Medulla oblongata (tissue), 1 donor: ENCODE measurements around the gene GSAP.

Experiments
- DNase-seq: peaks from one replicate; pipeline ENCODE4 v3.0.0-alpha.2; 2015; ENCODE audit errors: extremely low spot score

The GSAP gene

DNA sequence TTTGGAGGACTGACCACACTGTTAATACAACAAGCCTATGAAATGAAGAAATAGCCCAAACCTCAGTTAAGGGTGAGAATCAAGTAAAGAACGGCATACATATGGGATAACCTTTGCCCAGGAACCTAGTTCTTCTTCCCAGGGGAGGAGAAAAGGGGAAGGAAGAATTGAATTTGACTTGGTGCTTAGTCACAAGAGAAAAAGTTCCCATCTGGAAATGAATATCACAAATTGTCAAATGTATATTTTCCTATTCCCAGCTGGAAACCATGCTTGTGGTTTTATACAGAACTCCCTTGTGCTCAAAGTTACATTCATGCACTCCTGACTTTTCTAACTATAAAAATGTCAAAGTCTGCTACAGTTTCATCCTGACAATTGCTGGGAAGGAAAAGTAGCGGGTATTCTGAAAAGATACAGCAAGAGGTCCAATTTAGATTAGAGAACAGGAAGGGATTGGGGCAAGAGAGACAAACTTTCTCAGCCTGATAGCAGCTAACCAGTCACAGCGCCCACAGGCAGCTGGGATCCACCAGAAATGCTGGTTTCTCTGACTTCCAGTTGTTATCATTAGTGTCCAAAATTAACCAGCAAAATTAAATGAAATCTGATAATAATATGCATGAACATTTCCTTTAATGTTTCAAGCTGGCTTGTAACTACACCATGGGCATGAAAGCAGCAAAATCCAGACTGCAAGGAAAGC, 18.6 kb upstream of the GSAP start:
- DNase-seq = no peak

DNA sequence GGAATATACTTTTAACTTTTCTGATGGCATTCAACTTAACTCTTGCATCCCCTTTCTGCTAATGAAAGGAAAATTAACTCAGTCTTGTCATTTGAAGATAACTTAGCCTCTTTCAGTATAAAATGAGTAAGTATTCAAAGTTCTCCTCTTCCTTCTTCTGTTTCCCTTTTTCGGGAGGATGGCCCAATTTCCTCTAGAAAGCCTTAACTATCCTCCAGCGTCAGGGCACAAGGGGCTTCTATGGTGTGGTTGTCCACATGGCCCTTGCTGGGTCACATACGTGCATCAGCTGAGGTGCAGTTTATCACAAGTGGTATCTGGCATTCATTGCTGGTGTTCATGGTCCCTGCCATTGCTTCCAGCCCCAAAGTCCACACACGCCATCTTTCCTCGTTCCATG, 17.8 kb upstream of the GSAP start:
- no peak for DNase-seq

DNA sequence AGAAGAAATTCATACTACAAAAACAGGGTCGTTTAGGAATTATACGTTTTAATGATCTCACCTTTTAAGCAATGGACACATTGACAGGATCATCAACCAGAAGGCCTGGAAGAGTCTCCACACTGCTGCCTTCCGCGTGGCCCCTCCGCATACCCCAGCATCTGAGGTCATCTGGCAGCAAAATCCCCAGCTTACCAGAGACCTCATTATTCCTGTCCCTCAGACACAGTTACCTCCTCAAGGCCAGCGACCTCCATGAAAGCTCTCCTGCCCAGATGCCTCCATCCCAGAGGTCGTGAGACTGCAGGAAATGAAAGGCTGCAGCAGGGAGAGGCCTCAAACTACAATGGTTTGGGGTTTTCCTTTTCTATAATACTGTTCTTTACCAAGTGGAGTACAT, 14.8 kb upstream of the GSAP start:
- no peak for DNase-seq

DNA sequence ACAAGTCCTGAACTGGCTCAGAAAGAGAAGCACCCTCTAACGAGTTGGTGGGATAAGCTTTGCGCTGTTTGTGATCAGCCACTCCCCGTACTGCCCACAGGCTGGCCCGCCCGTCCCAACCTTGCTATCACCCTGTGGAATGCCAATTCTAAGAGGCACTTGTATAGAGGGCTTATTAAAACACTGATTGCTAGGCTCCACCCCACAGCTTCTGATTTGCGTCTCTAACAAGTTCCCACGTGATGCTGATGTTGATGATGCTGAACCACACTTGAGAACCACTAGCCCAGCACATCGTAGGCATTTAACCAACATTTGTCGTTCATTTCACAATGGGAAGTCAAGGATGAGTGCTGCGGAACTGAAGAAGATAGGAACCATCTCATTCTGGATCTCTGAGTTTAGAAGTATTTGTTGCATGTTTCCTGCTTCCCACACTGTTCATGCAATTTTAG, 12.7 kb upstream of the GSAP start:
- no peak for DNase-seq

DNA sequence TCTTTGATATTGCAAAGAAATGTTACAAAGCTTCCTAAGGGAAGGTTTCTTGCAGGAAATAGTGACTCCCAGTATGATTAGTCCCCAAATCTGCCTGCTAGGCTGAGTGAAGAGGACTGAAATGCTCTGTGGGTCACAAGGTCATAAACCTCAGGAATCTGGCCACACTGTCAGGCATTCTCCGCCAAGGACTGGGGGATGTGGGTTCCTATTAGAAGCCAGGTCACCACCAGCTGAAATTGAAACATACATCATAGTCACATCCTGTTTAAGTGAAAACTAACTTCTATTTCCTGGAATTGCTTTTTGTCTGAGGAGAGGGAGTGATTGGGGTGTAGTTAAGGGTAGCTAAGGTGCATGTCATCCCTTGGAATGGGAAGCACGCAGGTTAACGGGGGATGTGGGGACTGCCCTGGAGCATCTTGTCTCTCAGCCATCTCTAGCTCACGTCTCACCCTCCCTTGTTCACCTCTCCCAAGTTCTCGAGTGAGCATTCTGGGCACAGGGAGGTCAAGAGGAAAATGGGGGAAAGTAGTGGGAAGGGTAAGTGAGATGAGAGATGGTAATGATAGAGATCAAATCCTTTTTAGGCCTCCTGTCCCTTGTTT, 12.0 kb upstream of the GSAP start:
- DNase-seq = no peak

DNA sequence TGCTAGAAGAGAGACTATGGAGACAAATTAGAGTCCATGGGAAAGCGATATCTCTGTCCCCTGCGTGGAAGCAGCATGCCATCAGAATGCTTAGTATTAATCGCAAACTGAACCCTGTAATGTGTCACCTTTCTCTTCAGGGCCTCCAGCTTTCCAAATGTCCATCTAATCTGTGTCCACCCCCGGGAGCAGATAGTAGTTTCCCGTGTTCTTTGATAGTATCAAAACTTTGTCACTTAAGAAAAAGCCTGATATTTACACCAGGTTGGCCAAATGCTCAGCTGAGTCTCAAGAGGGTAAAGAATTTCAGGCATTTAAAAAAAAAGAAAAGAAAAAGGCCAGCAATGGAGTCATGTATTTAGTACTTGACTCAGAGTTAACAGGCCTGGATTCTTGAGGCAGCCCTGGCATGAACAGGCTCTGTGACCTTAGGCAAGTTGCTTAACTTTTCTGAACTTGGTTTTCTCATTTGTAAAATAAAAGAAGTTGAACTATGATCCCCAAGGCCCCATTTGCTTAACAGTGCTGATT, 10.4 kb upstream of the GSAP start:
- DNase-seq = no peak

DNA sequence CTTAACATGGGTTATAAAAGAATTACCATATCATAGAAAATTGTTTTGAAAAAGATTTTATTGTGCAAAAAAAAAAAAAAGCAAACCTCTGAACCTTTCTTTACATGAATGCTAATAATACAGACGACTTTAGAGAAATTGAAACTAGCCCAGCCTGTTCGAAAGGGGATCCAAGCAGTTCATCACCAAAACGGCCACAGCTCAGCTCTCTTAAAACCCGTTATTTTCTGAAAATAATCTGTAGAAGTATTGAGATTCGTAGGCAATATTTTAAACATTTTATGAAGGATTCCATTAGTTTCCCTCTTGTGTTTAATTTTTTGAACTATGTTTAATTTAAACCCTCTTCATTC, 9.9 kb upstream of the GSAP start:
- no peak for DNase-seq

DNA sequence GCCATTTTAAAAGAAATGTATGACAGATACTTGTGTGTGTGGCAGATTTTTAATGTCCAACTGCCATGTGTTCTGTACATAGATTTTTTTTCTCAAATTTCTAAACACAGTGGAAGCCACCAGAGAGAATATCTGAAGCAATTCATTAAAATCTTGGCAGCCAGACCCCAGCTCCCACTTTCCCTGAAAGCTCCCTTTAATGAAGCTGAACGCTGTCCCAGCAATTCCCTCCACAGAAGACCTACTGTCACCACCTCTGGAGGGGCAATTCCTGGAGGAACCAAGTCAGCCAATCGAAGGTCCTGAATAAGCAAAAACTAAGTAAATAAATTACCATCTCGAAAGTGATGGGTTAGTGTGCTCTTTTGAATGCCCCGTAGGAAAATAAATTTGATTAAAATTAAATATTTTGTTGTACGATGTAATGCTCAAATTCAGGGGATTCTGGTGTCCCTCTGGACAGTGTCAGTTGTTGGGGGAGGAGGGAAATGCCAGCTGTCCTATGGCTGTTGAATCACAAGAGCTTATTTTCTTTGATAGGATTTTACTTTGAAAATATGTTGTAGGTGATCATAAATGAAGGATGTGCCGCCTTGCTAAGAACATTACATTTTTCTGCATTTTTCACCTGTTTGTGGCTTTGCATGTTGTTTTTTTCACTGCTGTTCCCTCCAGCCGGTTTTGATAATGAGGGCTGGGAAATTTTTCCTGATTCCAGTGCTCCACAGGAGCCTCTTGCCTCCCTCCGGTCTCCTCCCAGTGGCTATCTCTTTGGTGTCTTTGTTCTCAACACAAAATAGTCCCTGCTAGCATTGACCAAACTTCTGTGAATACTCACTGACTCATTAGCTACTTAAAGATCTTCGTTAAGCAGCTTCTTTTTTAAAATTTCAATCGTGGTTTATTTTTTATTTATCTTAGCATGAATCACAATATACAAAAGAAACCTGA, 9.2 kb upstream of the GSAP start:
- peak; percentile 68 for DNase-seq

DNA sequence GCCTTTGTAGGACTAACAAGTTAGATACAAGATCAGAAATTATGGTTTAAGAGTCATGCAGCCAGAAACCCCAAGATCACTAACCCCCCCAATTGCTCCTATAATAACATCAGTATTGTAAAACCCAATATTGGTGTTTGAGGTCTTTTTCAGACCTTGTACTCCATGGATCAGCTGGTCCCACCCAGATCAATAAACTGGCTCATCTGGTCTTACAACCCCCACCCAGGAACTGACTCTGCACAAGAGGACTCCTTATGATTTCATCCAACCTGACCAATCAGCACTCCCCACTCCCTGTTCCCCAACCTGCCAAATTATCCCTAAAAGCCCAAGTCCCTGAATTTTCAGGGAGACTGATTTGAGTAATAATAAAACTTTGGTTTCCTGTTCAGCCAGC, 6.4 kb upstream of the GSAP start:
- no peak for DNase-seq

DNA sequence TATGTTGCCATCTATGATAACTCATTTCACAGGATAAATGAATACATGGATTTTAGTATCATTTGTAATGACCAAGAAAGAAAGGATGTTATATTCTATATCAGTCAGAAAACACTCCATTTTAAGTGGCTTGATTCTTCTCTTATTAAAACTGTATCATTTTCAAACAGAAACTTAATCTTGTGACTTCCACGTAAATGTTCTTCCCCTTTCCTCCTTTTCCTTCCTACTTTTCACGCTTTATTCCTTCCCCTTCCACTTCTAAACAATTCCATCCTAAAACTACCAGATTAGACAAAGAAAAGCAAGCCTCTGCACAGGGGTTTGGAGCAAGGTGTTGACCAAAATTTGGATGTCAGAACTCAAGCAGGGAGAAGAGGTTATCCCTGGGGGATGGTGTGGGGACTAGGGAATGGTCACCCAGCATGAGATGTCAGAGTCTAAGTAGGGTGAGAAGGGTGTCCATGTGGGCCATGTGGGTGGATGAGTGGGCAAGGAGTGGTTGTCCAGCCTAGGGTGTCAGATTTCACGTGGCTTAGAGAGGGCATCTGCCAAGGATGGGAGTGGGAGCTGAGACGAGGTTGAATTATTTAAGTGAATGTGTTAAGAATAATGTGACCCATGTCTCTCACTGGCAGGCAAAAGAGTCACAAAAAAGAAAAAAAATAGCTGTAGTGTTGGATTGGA, 5.0 kb upstream of the GSAP start:
- DNase-seq = peak; percentile 44

DNA sequence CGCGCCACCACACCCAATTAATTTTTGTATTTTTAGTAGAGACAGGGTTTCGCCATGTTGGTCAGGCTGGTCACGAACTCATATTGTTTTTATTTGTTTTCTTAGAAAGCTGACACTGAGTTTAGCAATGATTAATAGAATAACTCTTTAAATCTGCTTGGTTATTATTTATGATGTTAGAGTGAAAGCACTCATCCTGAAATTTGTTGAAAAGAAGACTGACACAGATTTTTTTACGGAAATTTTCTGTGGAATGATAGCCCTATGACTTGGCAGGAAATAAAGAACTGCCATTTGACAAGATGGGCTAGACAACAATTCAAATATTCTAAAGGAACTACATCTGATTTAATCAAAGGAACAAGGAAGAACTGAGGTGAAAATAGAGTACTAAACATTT, 4.3 kb upstream of the GSAP start:
- no peak for DNase-seq

DNA sequence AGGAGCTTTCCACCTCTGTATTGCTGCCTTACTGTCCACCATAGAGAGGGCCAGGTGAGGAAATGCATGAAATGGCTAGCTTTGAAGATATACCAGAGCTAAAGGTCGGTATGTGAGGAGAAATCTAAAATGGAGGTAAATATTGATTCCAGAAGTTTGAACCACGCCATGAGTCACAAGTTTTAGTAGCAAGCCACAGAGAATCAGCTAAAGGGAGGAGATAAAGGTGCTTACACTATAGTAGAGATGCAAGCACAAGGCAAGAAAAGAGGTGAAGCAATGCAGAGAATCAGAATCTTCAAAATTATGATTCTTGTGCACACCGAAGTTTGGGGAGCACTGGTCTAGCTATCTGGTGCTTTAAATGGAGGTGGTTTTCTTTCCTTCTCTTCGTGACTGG, 3.0 kb upstream of the GSAP start:
- DNase-seq = no peak

DNA sequence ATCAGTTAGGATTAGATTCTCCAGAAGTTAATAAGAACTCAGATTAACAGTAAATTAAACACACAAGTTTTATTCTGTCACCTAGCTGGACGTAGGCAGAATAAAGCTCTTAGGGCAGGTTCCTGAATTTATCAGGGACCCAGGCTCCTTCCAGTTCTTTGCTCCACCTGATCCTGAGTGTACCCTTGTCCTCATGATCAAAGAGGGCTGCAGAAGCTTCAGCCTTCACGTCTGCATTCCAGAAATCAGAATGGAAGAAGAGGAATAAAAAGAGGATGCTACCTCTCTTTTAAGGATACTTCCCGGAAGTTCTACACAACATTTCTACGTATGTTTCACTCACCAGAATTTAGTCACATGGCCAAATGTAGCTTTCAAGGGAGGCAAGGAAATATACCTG, 1.7 kb upstream of the GSAP start:
- no peak for DNase-seq

DNA sequence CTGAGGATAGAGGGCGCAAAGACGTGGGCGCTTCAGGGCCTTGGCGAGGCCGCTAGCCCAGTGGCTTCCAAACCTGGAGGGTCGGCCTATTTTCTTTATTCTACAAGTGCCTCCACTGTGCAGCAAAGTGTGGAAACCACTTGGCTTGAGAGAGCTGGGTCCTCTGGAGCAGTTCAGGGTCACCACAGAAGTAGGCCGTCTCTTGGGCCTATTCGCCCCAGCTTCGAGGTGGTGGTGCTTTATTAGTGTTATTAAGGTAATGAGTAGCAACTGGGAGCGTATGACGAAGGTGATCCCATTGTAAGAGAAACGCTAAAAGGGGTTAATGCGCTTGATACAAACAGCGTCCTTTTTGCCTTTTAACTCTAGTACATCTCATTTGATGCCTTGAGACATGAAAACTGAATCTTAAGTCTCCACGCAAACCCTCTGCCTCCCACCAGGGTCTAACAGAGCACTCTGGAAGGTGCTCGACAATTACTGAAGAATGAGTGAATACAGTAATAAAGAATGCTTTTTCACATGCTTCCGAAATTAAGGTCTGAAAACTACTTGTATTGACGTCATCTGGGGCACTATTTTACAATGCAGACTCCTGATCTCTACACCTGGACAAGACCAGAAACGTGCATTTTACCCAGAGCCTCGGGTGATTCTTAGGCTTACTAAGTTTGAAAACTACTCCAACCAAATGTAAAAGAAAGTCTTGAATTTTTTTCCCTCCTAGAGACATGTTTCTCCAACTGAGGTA, 647 bp upstream of the GSAP start:
- DNase-seq = no peak

DNA sequence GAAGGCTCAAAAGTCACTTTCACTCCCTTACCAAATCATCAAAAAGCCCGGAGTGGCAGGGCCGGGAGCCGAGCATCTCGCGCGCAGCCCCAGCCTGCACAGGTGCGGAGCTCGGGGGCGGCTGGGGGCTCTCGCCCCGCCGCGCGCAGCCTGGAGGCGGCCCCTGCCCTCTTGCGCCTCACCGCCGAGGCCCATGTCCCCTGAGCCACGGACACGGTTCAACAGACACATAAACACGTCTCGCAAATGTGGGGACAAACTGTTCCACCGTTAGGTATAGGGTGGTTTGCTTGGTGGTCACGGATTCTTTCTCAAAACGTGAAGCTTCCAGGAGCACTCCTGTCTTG, 700 bp downstream of the GSAP start:
- DNase-seq = no peak

DNA sequence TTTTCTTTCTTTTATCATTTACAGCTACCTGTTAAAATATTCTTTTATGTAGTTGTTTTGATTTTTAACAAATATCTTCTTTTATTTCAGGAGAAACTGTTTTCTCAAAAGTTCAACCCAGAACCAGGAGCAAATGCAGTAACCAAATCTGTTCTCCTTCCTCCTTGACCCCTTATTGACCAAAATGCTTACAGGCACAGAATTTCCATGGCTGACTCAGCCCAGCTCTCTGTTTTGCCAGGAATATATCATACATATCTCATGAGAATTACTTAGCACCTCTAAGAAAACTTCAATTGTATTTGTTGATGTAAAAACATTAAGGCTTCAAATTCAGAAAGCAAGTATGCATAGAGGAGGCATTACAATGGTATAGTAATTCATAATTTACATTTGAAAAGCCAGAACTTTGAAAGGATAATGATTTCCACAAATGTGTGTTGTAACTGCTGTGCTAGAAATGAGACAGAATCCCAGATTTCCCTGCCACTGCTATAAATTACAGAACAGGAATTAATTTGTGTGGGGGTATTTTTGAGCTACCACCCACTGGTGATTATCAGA, 2.2 kb downstream of the GSAP start:
- no peak for DNase-seq

DNA sequence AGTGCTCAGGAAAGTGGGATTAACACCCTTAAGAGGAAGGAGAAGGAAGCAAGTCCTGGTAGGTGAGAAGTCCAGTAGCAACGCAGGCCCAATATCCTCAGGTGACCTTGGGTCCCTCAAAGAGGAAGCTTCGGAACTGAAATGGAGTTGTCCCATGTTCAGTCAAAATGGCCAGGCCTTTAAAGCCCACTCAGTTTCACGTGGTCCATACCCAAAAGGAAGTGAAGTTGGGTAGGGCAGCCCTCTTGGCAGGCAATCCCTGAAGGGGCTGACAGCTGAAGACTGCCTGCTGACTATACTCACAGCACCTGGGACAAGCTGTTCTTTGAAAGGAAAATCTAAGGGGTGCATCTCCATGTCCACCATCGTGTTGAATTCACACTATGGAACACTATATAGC, 3.0 kb downstream of the GSAP start:
- DNase-seq = peak; percentile 61

DNA sequence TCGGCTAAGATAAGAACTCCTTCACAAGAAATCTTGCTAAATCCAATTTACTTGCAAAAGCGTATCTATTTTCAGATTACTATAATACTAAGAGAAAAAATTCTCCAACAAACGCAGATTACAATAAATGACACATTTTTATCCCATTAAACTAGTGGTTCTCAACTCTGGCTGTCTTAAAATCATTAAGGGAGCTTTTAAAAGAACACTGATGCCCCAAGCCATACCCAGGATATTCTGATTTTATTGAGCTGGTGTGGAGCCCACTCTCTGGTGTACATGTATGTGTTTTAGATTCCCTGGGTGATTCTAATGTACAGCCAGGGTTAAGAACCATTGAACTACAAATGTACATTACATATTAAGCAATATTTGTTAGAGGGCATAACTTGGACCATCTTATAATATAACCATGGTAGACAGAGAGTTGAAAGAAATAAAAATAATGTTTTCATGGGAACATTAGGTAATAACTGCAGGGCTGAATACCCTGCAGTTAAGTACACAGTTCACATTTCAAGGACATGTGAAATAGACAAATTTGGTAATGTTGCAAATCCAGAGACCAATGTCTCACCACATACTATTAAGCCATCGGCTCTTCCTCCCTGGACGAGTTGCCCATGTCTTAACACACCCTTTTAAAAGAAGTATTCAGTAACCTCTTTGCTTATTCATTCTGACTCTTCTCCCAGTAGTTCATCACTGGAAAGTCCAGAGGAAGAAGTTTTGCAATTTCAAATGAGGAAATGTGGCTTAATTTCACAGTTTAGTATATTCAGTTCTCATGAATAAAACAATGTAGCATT, 6.2 kb downstream of the GSAP start:
- DNase-seq = peak; percentile 29

DNA sequence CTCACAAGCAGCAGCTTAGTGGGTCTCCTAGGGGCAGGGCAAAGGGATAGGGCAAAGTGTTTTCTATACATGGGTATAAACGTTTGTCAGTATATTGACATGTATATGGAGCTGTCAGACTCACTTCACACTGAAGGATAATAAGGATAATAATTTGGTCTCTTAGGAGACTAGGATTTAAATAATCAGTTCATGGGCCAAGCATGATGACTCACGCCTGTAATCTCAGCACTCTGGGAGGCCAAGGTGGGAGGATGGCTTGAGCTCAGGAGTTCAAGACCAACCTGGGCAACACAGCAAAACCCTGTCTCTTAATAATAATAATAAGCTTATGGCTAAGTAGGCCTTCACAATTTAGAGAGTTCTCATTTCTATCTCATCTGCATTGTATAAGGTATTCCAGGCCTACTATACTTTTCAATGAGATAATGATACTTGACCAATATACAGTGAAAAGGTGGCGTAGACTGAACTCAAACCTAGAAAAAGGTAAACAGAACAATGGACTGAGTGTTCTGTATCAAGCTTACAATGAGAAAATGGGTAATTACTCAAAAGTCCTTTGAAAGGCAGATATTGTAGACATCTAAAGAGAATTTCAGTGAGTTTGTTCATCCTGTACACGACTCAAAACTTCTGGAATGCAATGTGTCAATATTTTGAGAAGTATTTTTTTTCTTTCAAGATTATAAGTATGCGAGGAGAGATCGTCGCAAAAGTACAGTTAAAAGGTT, 7.0 kb downstream of the GSAP start:
- DNase-seq = no peak
